IPS-20b (cell line): ENCODE results near the gene ARHGAP10.
A peak's percentile ranks its signal among the peaks of the same experiment; 100 is the strongest.

Source experiments
- H3K27ac ChIP-seq: one replicate; pipeline ENCODE4 v1.5.1; 2013; ENCODE audit warnings: low read length
- H3K27me3 ChIP-seq: 2 replicates; pipeline ENCODE4 v1.6.1; 2013; ENCODE audit warnings: mild to moderate bottlenecking, low read length, inconsistent platforms; ENCODE audit not compliant: insufficient read depth
- H3K36me3 ChIP-seq: 2 replicates; pipeline ENCODE4 v1.6.1; 2013; ENCODE audit warnings: low read depth, mild to moderate bottlenecking, inconsistent platforms, low read length, moderate library complexity; ENCODE audit not compliant: insufficient read depth
- H3K4me1 ChIP-seq: 2 replicates; pipeline ENCODE4 v1.6.1; 2013; ENCODE audit warnings: mild to moderate bottlenecking, control low read depth, inconsistent platforms, low read length, moderate library complexity; ENCODE audit not compliant: insufficient read depth
- H3K4me3 ChIP-seq: 2 replicates; pipeline ENCODE4 v1.5.1; 2013; ENCODE audit warnings: mild to moderate bottlenecking, low read length, inconsistent platforms
- H3K9ac ChIP-seq: 2 replicates; pipeline ENCODE4 v1.6.1; 2013; ENCODE audit warnings: low read depth, mild to moderate bottlenecking, inconsistent platforms, low read length, moderate library complexity
- H3K9me3 ChIP-seq: 2 replicates; pipeline ENCODE4 v1.6.1; 2013; ENCODE audit warnings: mild to moderate bottlenecking, low read depth, low read length, inconsistent platforms; ENCODE audit not compliant: insufficient read depth

Gene ARHGAP10

GRCh38 chr4:147731580-147732517 lies at the start of gene ARHGAP10:
Gene ARHGAP10, plus strand, starts transcription at chr4:147732088. Its CDS starts 214 bp downstream, at chr4:147732302.
- peaks cover 98% of the 10 kb centered on the region for H3K27me3 ChIP-seq
- no peaks in the 10 kb centered on the region for H3K36me3 ChIP-seq
- peaks cover 29% of the 10 kb centered on the region for H3K4me1 ChIP-seq
- H3K27ac ChIP-seq = no peak within 1 kb of the TSS
- no peaks in the 10 kb centered on the region for H3K9me3 ChIP-seq
- peak within 1 kb of the TSS; percentile 86 for H3K4me3 ChIP-seq
- peak within 1 kb of the TSS; percentile 70; the same call in 1 of the 2 replicates for H3K9ac ChIP-seq

- Histone ChIP-seq H3K9ac (peak overlapping the region; percentile 95; the same call in 1 of the 2 replicates), H3K4me1 (peaks cover 15% of the 10 kb centered on the region; the same call in 1 of the 2 replicates), H3K36me3 (peaks cover 13% of the 10 kb centered on the region), H3K27ac (no peak overlapping the region), H3K9me3 (no peaks in the 10 kb centered on the region), H3K27me3 (no peaks in the 10 kb centered on the region), H3K4me3 (peak overlapping the region; percentile 98)
Observed at GRCh38 chr4:147682755-147683154, 49.1 kb upstream of the ARHGAP10 start.

GRCh38 chr4:147683188-147683591 lies 48.7 kb upstream of the ARHGAP10 start:
- Histone ChIP-seq H3K9ac (peak overlapping the region; percentile 95; the same call in 1 of the 2 replicates), H3K4me1 (peaks cover 15% of the 10 kb centered on the region; the same call in 1 of the 2 replicates)

GRCh38 chr4:147683717-147684700 lies 47.9 kb upstream of the ARHGAP10 start, which contains the start of gene PRMT9:
Gene PRMT9, minus strand, starts transcription at chr4:147684163. Its CDS starts 176 bp downstream, at chr4:147683987.
- peaks cover 15% of the 10 kb centered on the region; the same call in 1 of the 2 replicates for H3K4me1 ChIP-seq
- H3K9me3 ChIP-seq = no peaks in the 10 kb centered on the region
- peak within 1 kb of the TSS; percentile 95 for H3K9ac ChIP-seq
- H3K27ac ChIP-seq = peak within 1 kb of the TSS; percentile 40
- peaks cover under 1% of the 10 kb centered on the region; the same call in 1 of the 2 replicates for H3K36me3 ChIP-seq
- H3K27me3 ChIP-seq = no peaks in the 10 kb centered on the region
- peak within 1 kb of the TSS; percentile 98 for H3K4me3 ChIP-seq

More at GRCh38 chr4:147683188-147683591, 48.7 kb upstream of the ARHGAP10 start:
- Histone ChIP-seq H3K4me3 (peak overlapping the region; percentile 98), H3K9me3 (no peaks in the 10 kb centered on the region), H3K27me3 (no peaks in the 10 kb centered on the region), H3K27ac (no peak overlapping the region), H3K36me3 (peaks cover 9% of the 10 kb centered on the region)

GRCh38 chr4:147689067-147689466 lies 42.8 kb upstream of the ARHGAP10 start:
- Histone ChIP-seq H3K4me3 (no peak overlapping the region), H3K9me3 (no peaks in the 10 kb centered on the region), H3K9ac (no peak overlapping the region), H3K4me1 (peaks cover 6% of the 10 kb centered on the region; the same call in 1 of the 2 replicates), H3K36me3 (no peaks in the 10 kb centered on the region), H3K27ac (no peak overlapping the region), H3K27me3 (no peaks in the 10 kb centered on the region)

- no peak overlapping the region for H3K27ac ChIP-seq
- H3K36me3 ChIP-seq = no peaks in the 10 kb centered on the region
- H3K9me3 ChIP-seq = no peaks in the 10 kb centered on the region
- H3K4me1 ChIP-seq = no peaks in the 10 kb centered on the region
- no peak overlapping the region for H3K4me3 ChIP-seq
- H3K9ac ChIP-seq = no peak overlapping the region
- no peaks in the 10 kb centered on the region for H3K27me3 ChIP-seq
Observed at GRCh38 chr4:147691820-147692219, 40.1 kb upstream of the ARHGAP10 start.

GRCh38 chr4:147693218-147693617 lies 38.7 kb upstream of the ARHGAP10 start:
- Histone ChIP-seq H3K36me3 (no peaks in the 10 kb centered on the region), H3K4me1 (no peaks in the 10 kb centered on the region), H3K9me3 (no peaks in the 10 kb centered on the region), H3K4me3 (no peak overlapping the region), H3K27ac (no peak overlapping the region), H3K27me3 (no peaks in the 10 kb centered on the region), H3K9ac (no peak overlapping the region)

GRCh38 chr4:147696866-147697265 lies 35.0 kb upstream of the ARHGAP10 start:
- no peaks in the 10 kb centered on the region for H3K27me3 ChIP-seq
- no peak overlapping the region for H3K4me3 ChIP-seq
- no peak overlapping the region for H3K9ac ChIP-seq
- no peak overlapping the region for H3K27ac ChIP-seq
- H3K4me1 ChIP-seq = no peaks in the 10 kb centered on the region
- H3K36me3 ChIP-seq = no peaks in the 10 kb centered on the region
- no peaks in the 10 kb centered on the region for H3K9me3 ChIP-seq

GRCh38 chr4:147704846-147705245 lies 27.0 kb upstream of the ARHGAP10 start:
- Histone ChIP-seq H3K4me3 (no peak overlapping the region), H3K27me3 (no peaks in the 10 kb centered on the region), H3K4me1 (no peaks in the 10 kb centered on the region), H3K36me3 (no peaks in the 10 kb centered on the region), H3K9me3 (no peaks in the 10 kb centered on the region), H3K27ac (no peak overlapping the region), H3K9ac (no peak overlapping the region)

GRCh38 chr4:147707892-147708672 lies 23.8 kb upstream of the ARHGAP10 start:
- Histone ChIP-seq H3K27me3 (no peaks in the 10 kb centered on the region), H3K9me3 (no peaks in the 10 kb centered on the region), H3K4me3 (no peak overlapping the region), H3K27ac (no peak overlapping the region), H3K9ac (no peak overlapping the region), H3K36me3 (no peaks in the 10 kb centered on the region), H3K4me1 (no peaks in the 10 kb centered on the region)
